WTC11 (cell line): ENCODE measurements around the gene LARP4B. TPM values are rescaled to one million over a fixed set of nuclear protein-coding genes. Genes with fewer than 3 reads are reported as not detected.

ENCODE experiments used
- ATAC-seq: fragments of 200-7000 bp; cut with Tn5 transposase; 2 replicates; pipeline ENCODE4 v1.10.0; 2021; ENCODE audit warnings: mild to moderate bottlenecking, moderate library complexity
- CTCF ChIA-PET: fragments of 300-600 bp; sonication (Branson Sonifier 250); formaldehyde crosslinking; loops from one replicate; lab custom pipeline; 2021; ENCODE audit warnings: antibody characterized with exemption; lab: Charles Lee
- POLR2A ChIA-PET: fragments of 350-600 bp; sonication (Branson Sonifier 250); formaldehyde crosslinking; loops from one replicate; lab custom pipeline; 2021; ENCODE audit warnings: antibody characterized with exemption; lab: Charles Lee
- DNase-seq: peaks from one replicate; pipeline ENCODE4 v3.0.0; 2021; ENCODE audit warnings: low spot score
- H3K27ac Mint-ChIP-seq: 2 replicates; pipeline ENCODE4 v1.8.0; 2021; ENCODE audit warnings: mixed read lengths
- H3K27me3 Mint-ChIP-seq: 2 replicates; pipeline ENCODE4 v1.8.0; 2021; ENCODE audit warnings: low read depth, mild to moderate bottlenecking, moderate library complexity, mixed read lengths
- H3K36me3 Mint-ChIP-seq: 2 replicates; pipeline ENCODE4 v1.8.0; 2021; ENCODE audit warnings: mixed read lengths
- H3K4me1 Mint-ChIP-seq: 2 replicates; pipeline ENCODE4 v1.8.0; 2022; ENCODE audit warnings: mixed read lengths
- H3K4me3 Mint-ChIP-seq: 2 replicates; pipeline ENCODE4 v1.8.0; 2021; ENCODE audit warnings: mild to moderate bottlenecking, moderate library complexity, mixed read lengths
- H3K9me3 Mint-ChIP-seq: 2 replicates; pipeline ENCODE4 v1.8.0; 2021; ENCODE audit warnings: mixed read lengths
- ARID4B ChIP-seq: sonication (generic); formaldehyde crosslinking; IDR thresholded peaks from 2 replicates; pipeline ENCODE4 v1.8.0; 2023; ENCODE audit warnings: missing genetic modification reagents, mild to moderate bottlenecking, borderline replicate concordance
- ATF1 ChIP-seq: sonication (generic); formaldehyde crosslinking; IDR thresholded peaks from 2 replicates; pipeline ENCODE4 v1.8.1; 2023; ENCODE audit warnings: mild to moderate bottlenecking, moderate library complexity, missing genetic modification reagents
- ATF6 ChIP-seq: sonication (generic); formaldehyde crosslinking; IDR thresholded peaks from 2 replicates; pipeline ENCODE4 v1.8.1; 2023; ENCODE audit warnings: mild to moderate bottlenecking, missing genetic modification reagents
- CDX4 ChIP-seq: fragments of 250-450 bp; sonication (Bioruptor Pico); IDR thresholded peaks from 2 replicates; pipeline ENCODE4 v1.9.0; 2021; ENCODE audit warnings: moderate library complexity, mild to moderate bottlenecking, inconsistent platforms, borderline replicate concordance
- CREB1 ChIP-seq: sonication (generic); formaldehyde crosslinking; IDR thresholded peaks from 2 replicates; pipeline ENCODE4 v1.8.0; 2023; ENCODE audit warnings: mild to moderate bottlenecking, missing genetic modification reagents
- E2F5 ChIP-seq: sonication (generic); formaldehyde crosslinking; IDR thresholded peaks from 2 replicates; pipeline ENCODE4 v1.8.1; 2022; ENCODE audit warnings: mild to moderate bottlenecking, moderate library complexity, missing genetic modification reagents
- FOXJ3 ChIP-seq: sonication (generic); formaldehyde crosslinking; IDR thresholded peaks from 2 replicates; pipeline ENCODE4 v1.9.0; 2021; ENCODE audit warnings: missing genetic modification reagents, mild to moderate bottlenecking, borderline replicate concordance
- IRF1 ChIP-seq: sonication (generic); formaldehyde crosslinking; IDR thresholded peaks from 2 replicates; pipeline ENCODE4 v1.8.0; 2023; ENCODE audit warnings: missing genetic modification reagents
- IRF2 ChIP-seq: sonication (generic); formaldehyde crosslinking; IDR thresholded peaks from 2 replicates; pipeline ENCODE4 v1.8.0; 2022; ENCODE audit warnings: low read depth, missing genetic modification reagents, borderline replicate concordance
- MAX ChIP-seq: sonication (generic); formaldehyde crosslinking; IDR thresholded peaks from 2 replicates; pipeline ENCODE4 v1.8.0; 2022; ENCODE audit warnings: mild to moderate bottlenecking, missing genetic modification reagents
- MYBL2 ChIP-seq: sonication (generic); formaldehyde crosslinking; IDR thresholded peaks from 2 replicates; pipeline ENCODE4 v1.8.1; 2023; ENCODE audit warnings: mild to moderate bottlenecking, moderate library complexity, missing genetic modification reagents
- PRRX2 ChIP-seq: fragments of 250-450 bp; sonication (Bioruptor Pico); IDR thresholded peaks from 2 replicates; pipeline ENCODE4 v1.8.0; 2021; ENCODE audit warnings: mild to moderate bottlenecking
- RORB ChIP-seq: fragments of 250-450 bp; sonication (Bioruptor Pico); IDR thresholded peaks from 2 replicates; pipeline ENCODE4 v1.9.0; 2021; ENCODE audit warnings: mild to moderate bottlenecking
- SMAD3 ChIP-seq: sonication (generic); formaldehyde crosslinking; IDR thresholded peaks from 2 replicates; pipeline ENCODE4 v1.8.0; 2022; ENCODE audit warnings: missing genetic modification reagents, mild to moderate bottlenecking, borderline replicate concordance
- TCF7 ChIP-seq: sonication (generic); formaldehyde crosslinking; IDR thresholded peaks from 2 replicates; pipeline ENCODE4 v1.8.0; 2022; ENCODE audit warnings: mild to moderate bottlenecking, low read depth, missing genetic modification reagents, moderate library complexity
- TEAD1 ChIP-seq: sonication (generic); formaldehyde crosslinking; IDR thresholded peaks from 2 replicates; pipeline ENCODE4 v1.8.0; 2022; ENCODE audit warnings: mild to moderate bottlenecking, missing genetic modification reagents
- ZNF232 ChIP-seq: sonication (generic); formaldehyde crosslinking; IDR thresholded peaks from 2 replicates; pipeline ENCODE4 v1.8.0; 2022; ENCODE audit warnings: mild to moderate bottlenecking, missing genetic modification reagents
- ZNF396 ChIP-seq: fragments of 250-450 bp; sonication (Bioruptor Pico); IDR thresholded peaks from 2 replicates; pipeline ENCODE4 v1.8.0; 2021; ENCODE audit warnings: mild to moderate bottlenecking, moderate library complexity, borderline replicate concordance
- ZSCAN18 ChIP-seq: fragments of 250-450 bp; sonication (Bioruptor Pico); IDR thresholded peaks from 2 replicates; pipeline ENCODE4 v2.1.2; 2022; ENCODE audit warnings: mild to moderate bottlenecking, moderate library complexity
- total RNA-seq: library from RNA; stranded (reverse); gene quantifications from 3 replicates; pipeline ENCODE4 v1.2.3, GENCODE V29; 2021

The LARP4B gene
- total RNA-seq, 1 experiment from 2014 or later: 87.1 TPM

GRCh38 chr10:809671-810350 lies 121.7 kb downstream of the LARP4B start (continued):
- TF ChIP-seq SMAD3 (CRISPR knock-in tag) (no peak), ATF6 (no peak), IRF1 (CRISPR knock-in tag) (no peak), RORB (CRISPR knock-in tag) (no peak), MYBL2 (no peak)

- Mint-ChIP-seq H3K4me3 (no peak overlapping the region), H3K27me3 (no peaks in the 10 kb centered on the region; the same call in 1 of the 2 replicates), H3K4me1 (no peaks in the 10 kb centered on the region)
- CTCF ChIA-PET: no interaction called here
- TF ChIP-seq IRF2 (CRISPR knock-in tag) (no peak), FOXJ3 (CRISPR knock-in tag) (no peak), TCF7 (CRISPR knock-in tag) (no peak), E2F5 (no peak), MAX (no peak), ZNF232 (no peak), PRRX2 (CRISPR knock-in tag) (no peak)
- TF ChIP-seq, all 79 proteins: peak for 0
- DNase-seq (no peak), ATAC-seq (no peak)
- H3K27ac Mint-ChIP-seq: no peak overlapping the region
- H3K9me3 Mint-ChIP-seq: no peaks in the 10 kb centered on the region
- H3K36me3 Mint-ChIP-seq: peaks cover 39% of the 10 kb centered on the region
- POLR2A ChIA-PET: no interaction called here
These were observed 123.5 kb downstream of the LARP4B start for GRCh38 chr10:807958-808353.

GRCh38 chr10:807163-807957 lies 124.1 kb downstream of the LARP4B start:
- H3K4me1 Mint-ChIP-seq: no peaks in the 10 kb centered on the region
- ChIA-PET POLR2A (no interaction called here), CTCF (interaction anchor here (1.1 to 1.5 kb wide), 3 partner anchors 8 to 296 kb away, joined by 3 to 10 read pairs (median 4); no protein-coding TSS in a partner anchor)
- H3K27ac Mint-ChIP-seq: no peak overlapping the region
- H3K9me3 Mint-ChIP-seq: no peaks in the 10 kb centered on the region
- no peak overlapping the region for H3K4me3 Mint-ChIP-seq
- ATAC-seq: no peak
- no peaks in the 10 kb centered on the region; the same call in 1 of the 2 replicates for H3K27me3 Mint-ChIP-seq
- DNase-seq: no peak
- H3K36me3 Mint-ChIP-seq: peaks cover 35% of the 10 kb centered on the region
- no peak for TF ChIP-seq ARID4B (CRISPR knock-in tag)
- no peak for TF ChIP-seq CREB1 (CRISPR knock-in tag)
- TF ChIP-seq CDX4: no peak
- no peak for TF ChIP-seq ZNF396
- TF ChIP-seq ZSCAN18 (CRISPR knock-in tag): no peak
- no peak for TF ChIP-seq ATF6
- TF ChIP-seq TEAD1 (CRISPR knock-in tag): no peak
- TF ChIP-seq ATF1 (CRISPR knock-in tag): no peak
- no peak for TF ChIP-seq IRF2 (CRISPR knock-in tag)
